Lower lobe of right lung (tissue), 2 donors: ENCODE measurements around the gene SMO. TPM values are rescaled to one million over a fixed set of nuclear protein-coding genes. Genes with fewer than 3 reads are reported as not detected.
"Not testable (repeated sequence)": the region's sequence is repeated elsewhere in the genome, so short reads cannot be mapped to it uniquely, and the experiment has no call there.

ENCODE experiments used
- ATAC-seq, 2 donors: fragments of 200-7000 bp; cut with Tn5 transposase; one replicate each; pipeline ENCODE4 v1.9.1; 2020 to 2022; ENCODE audit warnings: mild to moderate bottlenecking in 2 of 2, moderate library complexity in 2 of 2
- DNase-seq: peaks from one replicate; pipeline ENCODE4 v3.0.0-alpha.2; 2020
- H3K27ac ChIP-seq: fragments of 200-600 bp; one replicate; pipeline ENCODE4 v1.8.0; 2022
- H3K27me3 ChIP-seq: fragments of 200-600 bp; one replicate; pipeline ENCODE4 v1.8.0; 2022; ENCODE audit warnings: low read depth
- H3K36me3 ChIP-seq: fragments of 200-600 bp; one replicate; pipeline ENCODE4 v1.8.0; 2022; ENCODE audit warnings: mild to moderate bottlenecking
- H3K4me1 ChIP-seq: fragments of 200-600 bp; one replicate; pipeline ENCODE4 v1.8.0; 2022
- H3K4me3 ChIP-seq: fragments of 200-600 bp; one replicate; pipeline ENCODE4 v1.8.0; 2022; ENCODE audit warnings: mild to moderate bottlenecking
- H3K9me3 ChIP-seq: fragments of 200-600 bp; one replicate; pipeline ENCODE4 v1.8.0; 2022
- CTCF ChIP-seq: fragments of 200-600 bp; IDR thresholded peaks from one replicate; pipeline ENCODE4 v1.8.0; 2022; ENCODE audit warnings: antibody characterized with exemption, mild to moderate bottlenecking
- intact Hi-C: fragments of 100-400 bp; cut with DNase I; formaldehyde crosslinking; loops from one replicate; pipeline ENCODE4 v1.11.0; 2022
- total RNA-seq: library from RNA; stranded (reverse); fragmentation: NEBNext Ultra II Directional; extraction: Animal tissue kit (Norgen Biotek cat#: 25700); gene quantifications from one replicate; pipeline ENCODE4 v1.2.1, GENCODE V29; 2021
- donor health status: DM: no; HTN: yes; CAD: no; lungs with severe emphysema.

SMO gene
- total RNA-seq, 1 donor from 2014 or later: 3.1 TPM

DNA sequence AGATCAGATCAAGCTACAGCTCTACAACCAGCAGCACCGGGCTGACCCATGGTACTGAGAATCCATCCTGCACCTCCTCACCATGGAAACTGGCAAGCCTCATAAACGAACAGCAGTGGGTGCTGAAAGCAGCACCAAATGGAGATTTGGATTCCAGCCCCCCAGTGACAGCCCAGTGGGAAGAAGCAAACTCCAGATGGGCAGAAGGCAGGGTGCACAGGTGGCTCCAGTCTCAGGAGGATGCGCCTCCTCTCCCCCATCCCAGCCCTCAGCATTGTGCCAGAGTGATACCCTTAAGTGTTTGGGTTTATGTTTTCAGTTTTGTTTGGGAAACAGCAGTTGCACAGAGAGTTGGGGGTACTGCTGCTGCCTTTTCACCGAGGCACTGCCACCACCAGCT lies 20.6 kb upstream of the SMO start:
- H3K27me3 ChIP-seq: peaks cover 53% of the 10 kb centered on the region
- H3K4me1 ChIP-seq: peaks cover 14% of the 10 kb centered on the region
- H3K4me3 ChIP-seq: no peak overlapping the region
- H3K9me3 ChIP-seq: no peaks in the 10 kb centered on the region
- no peak overlapping the region for H3K27ac ChIP-seq
- intact Hi-C loops: no loop called here
- TF ChIP-seq CTCF: no peak
- H3K36me3 ChIP-seq: no peaks in the 10 kb centered on the region
- DNase-seq: no peak
- ATAC-seq: no peak

- Histone ChIP-seq H3K9me3 (no peaks in the 10 kb centered on the region), H3K4me1 (peaks cover 14% of the 10 kb centered on the region), H3K36me3 (no peaks in the 10 kb centered on the region), H3K27me3 (peaks cover 50% of the 10 kb centered on the region), H3K27ac (no peak overlapping the region), H3K4me3 (peak overlapping the region; percentile 57)
- intact Hi-C loops: no loop called here
- peak; percentile 9 to 11 for ATAC-seq
- TF ChIP-seq CTCF: no peak
- no peak for DNase-seq
Observed at GRCh38 chr7:129168231-129169021, 20.0 kb upstream of the SMO start.

DNA sequence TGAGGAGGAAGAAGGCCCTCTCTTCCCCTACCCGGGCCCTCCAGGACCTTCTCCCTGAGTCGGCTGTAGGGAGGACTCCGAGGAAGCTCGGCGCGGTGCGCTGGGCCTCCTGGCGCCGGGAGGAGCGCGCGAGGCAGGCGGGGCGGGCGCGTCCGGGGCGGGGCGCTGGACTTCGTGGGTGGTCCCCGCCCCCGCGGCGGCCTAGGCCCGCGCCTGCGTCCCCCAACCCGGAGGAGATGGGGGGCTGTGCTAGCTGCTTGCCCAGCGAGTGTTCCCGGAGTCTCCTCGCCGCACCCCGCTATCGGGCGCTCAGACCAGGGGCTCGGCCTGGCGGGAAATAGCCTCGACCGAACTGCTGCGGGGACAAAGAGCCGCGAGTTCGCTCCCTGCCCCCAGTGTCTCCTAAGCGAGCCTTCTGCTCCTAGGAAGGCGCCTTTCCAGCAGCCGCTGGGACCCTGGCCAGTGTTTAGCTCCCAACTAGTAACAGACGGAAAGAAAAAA lies 19.2 kb upstream of the SMO start:
- Histone ChIP-seq H3K36me3 (no peaks in the 10 kb centered on the region), H3K27ac (peak overlapping the region; percentile 18)
- no peak for DNase-seq

GRCh38 chr7:129169686-129170440 lies 18.6 kb upstream of the SMO start:
- TF ChIP-seq CTCF: no peak
- Histone ChIP-seq H3K27ac (peak overlapping the region; percentile 18), H3K9me3 (no peaks in the 10 kb centered on the region), H3K4me3 (peak overlapping the region; percentile 57), H3K4me1 (peaks cover 14% of the 10 kb centered on the region), H3K36me3 (no peaks in the 10 kb centered on the region), H3K27me3 (peaks cover 54% of the 10 kb centered on the region)
- ATAC-seq (peak; percentile 34 to 43), DNase-seq (no peak)
- intact Hi-C loops: no loop called here

More for the DNA sequence above, 19.2 kb upstream of the SMO start:
- Histone ChIP-seq H3K9me3 (no peaks in the 10 kb centered on the region), H3K27me3 (peaks cover 52% of the 10 kb centered on the region), H3K4me1 (peaks cover 14% of the 10 kb centered on the region), H3K4me3 (peak overlapping the region; percentile 57)
- no peak for TF ChIP-seq CTCF
- intact Hi-C loops: no loop called here
- peak; percentile 74 to 77 for ATAC-seq

GRCh38 chr7:129170441-129171021 lies 17.9 kb upstream of the SMO start:
- ATAC-seq (no peak), DNase-seq (no peak)
- Histone ChIP-seq H3K4me3 (no peak overlapping the region), H3K36me3 (no peaks in the 10 kb centered on the region), H3K9me3 (no peaks in the 10 kb centered on the region), H3K4me1 (peaks cover 14% of the 10 kb centered on the region), H3K27ac (no peak overlapping the region), H3K27me3 (peaks cover 57% of the 10 kb centered on the region)
- intact Hi-C loops: no loop called here
- no peak for TF ChIP-seq CTCF

GRCh38 chr7:129173861-129174260 lies 14.6 kb upstream of the SMO start:
- DNase-seq, intact Hi-C loops, H3K36me3 ChIP-seq, H3K4me3 ChIP-seq, H3K27ac ChIP-seq, ATAC-seq, H3K9me3 ChIP-seq: not testable (repeated sequence)
- peaks cover 14% of the 10 kb centered on the region for H3K4me1 ChIP-seq
- H3K27me3 ChIP-seq: peaks cover 54% of the 10 kb centered on the region
